HG03521 (cell line): ENCODE results near the gene FOXO1.

Source experiments
- ATAC-seq: cut with Tn5 transposase; IDR thresholded peaks from one replicate; pipeline ENCODE4 v1.9.1; 2021; ENCODE audit warnings: mild to moderate bottlenecking, moderate library complexity; ENCODE audit not compliant: unreplicated experiment

FOXO1 gene

DNA sequence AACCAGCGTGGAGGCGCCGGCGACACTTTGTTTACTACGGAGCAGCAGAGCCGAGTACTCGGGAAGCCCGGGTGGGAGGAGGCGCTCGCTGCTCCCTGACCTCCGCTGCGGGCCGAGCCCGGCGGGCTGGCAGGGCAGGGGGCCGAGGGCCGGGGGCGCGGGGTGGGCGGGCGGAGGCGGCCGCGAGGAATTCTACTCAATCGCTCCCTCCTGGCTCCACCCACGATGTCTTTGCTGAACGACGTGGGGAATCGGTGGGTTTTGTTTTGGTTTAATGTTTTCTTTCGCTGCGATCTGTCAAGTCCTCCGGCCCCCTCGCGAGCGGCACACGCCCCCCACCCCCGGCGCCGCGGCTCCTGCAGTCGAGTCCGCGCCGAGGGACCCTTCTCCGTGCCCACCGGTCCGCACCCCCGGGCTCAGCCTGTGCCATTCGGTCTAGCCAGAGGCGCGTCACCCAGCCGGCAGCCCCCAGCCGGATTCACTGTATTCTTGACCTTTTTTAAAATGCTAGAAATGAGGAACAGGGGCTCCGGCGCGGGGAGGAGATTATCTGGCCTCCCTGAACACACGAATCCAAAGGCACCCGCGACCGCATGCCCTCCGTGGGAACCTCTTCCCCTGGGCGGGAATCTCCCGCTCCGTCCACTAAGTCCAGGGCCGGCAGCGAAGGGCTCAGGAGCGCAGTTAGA is 636 bp upstream of the FOXO1 start:
- no peak for ATAC-seq

DNA sequence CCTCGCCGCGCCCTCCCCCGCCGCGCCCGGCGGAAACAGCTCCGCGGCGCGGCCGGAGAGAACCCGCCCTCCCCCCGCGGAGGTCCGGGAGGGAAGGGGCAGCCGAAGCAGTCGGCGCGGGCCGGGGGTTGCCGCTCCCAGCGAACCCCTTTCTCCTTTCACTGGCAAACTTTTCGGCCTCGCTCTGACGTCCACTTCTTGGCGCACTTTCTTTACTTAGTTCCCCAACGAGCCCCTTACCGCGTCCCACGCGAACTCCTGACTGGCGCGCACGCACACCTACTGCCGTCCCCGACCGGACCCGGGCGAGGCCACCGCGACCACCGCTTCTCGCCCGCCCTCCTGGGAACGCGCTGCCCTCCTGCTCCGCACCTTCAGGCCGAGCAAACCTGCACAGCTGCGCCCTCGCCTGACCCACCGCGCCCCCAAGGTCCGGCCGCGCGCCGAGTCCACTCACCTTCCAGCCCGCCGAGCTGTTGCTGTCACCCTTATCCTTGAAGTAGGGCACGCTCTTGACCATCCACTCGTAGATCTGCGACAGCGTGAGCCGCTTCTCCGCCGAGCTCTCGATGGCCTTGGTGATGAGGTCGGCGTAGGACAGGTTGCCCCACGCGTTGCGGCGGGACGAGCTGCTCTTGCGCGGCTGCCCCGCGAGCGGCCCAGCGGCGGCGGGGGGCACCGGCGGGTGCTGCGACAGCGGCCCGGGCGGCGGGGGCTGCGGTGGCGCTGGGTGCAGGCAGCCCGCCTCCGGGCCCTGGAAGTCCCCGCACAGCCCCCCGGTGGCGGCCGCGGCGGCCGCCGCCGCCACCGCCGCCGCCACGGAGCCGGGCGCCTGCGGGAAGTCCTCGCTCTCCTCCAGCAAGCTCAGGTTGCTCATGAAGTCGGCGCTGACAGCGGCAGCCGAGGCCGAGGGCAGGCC is 1.1 kb downstream of the FOXO1 start:
- peak; percentile 3 for ATAC-seq

DNA sequence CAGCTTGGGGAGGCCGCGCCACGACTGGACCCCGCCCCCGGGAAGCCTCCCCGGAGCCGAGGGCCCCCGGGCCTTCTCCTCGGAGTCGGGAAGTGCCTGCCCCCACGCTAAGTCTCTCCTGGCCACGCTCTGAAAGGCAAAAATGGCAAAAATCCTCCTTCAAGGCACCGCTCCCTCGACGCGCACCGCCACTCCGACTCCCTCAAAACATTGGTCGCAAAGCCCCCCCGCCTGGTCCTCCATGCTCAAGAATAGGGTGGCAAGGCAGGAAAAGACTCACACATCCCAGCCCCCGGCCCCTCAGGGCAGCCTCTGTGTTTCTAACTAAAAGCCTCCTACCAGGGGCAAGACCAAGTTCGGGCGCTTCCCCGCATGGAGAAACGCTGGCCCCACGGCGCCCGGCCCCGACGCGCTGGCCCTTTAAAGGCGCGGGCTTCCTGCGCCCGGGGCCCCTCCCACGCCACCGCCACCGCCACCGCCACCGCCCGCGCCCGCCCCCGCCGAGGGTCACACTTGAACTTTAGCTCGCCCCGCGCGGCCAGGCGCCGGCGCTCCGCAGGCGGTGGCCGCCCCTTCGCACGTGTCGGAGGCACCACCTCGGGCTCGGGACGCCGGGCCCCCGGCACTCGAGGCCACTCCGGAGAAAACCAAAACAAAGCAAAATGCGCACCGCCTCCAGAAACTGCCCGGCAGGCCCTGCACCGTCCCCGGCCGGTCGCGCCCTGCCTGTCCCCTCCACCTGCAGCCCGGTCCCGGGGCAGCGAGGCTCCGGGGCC is 1.9 kb downstream of the FOXO1 start:
- peak; percentile 25 for ATAC-seq

DNA sequence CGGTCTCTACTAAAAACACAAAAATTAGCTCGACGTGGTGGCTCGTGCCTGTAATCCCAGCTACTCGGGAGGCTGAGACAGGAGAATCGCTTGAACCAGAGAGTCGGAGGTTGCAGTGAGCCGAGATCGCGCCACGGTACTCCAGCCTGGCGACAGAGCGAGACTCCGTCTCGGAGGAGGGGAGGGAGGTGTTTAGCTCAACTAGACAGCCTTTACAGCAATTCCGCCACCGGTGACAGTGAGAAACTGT is 2.4 kb downstream of the FOXO1 start:
- peak; percentile 23 for ATAC-seq

DNA sequence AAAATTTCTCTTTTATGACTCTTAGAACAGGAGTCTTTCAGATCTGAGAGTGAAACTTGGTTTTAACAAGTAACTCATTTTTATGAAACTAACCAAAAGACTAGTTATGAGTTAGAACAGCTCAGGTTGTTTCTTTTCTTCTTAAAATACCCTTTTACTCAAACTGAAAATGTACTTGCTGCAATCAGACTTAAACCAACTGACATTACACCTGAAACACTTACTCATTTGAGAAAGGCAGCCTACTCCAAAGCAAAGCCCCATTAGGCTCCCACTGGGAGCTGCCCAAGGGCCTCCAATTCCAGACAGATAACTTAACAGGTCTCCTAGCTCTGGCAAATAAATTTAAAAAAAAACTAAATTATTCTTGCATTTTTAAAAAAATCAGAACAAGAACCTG is 3.6 kb downstream of the FOXO1 start:
- peak; percentile 11 for ATAC-seq

DNA sequence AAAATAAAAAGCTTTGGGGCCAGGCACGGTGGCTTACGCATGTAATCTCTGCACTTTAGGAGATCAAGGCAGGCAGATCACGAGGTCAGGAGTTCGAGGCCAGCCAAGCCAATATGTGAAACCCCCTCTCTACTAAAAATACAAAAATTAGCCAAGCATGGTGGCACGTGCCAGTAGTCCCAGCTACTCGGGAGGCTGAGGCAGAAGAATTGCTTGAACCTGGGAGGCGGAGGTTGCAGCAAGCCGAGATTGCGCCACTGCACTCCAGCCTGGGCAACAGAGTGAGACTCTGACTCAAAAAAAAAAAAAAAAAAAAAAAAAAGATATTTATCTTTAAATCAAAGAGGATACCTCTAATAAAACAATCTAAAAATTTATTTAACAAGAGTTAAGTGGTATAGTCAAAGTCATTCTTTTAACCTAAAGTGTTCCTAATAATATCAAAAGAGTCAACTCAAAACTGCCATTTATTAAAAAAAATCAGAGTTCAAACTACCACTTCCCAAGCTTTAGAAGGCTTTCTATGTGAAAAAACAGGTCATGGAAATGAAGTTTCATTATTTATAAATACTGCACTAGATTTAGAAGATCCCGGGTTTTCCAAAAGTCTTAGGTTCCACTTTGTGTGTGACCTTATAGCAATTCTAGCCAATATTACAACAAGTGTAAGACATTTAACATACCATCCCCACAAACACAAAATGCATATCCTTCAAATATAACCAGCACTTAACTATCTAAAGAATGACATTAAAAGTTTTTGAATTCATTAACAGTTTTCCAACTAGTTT is 4.4 kb downstream of the FOXO1 start:
- no peak for ATAC-seq

DNA sequence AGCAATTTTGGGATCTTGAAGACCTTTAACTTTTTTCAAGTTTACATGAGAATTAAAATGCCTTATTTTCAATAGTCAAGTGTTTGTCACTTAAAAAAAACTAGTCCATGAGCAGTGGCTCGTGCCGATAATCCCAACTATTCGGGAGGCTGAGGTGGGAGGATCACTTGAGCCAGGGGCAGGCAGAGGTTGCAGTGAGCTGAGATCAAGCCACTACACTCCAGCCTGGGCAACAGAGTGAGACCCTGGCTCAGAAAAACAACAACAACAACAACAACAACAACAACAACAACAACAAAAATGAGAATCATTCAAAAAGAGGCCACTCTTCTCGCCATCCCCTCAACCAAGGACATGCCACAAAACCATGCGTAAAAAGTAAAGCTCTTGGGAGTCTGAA is 5.7 kb downstream of the FOXO1 start:
- no peak for ATAC-seq

DNA sequence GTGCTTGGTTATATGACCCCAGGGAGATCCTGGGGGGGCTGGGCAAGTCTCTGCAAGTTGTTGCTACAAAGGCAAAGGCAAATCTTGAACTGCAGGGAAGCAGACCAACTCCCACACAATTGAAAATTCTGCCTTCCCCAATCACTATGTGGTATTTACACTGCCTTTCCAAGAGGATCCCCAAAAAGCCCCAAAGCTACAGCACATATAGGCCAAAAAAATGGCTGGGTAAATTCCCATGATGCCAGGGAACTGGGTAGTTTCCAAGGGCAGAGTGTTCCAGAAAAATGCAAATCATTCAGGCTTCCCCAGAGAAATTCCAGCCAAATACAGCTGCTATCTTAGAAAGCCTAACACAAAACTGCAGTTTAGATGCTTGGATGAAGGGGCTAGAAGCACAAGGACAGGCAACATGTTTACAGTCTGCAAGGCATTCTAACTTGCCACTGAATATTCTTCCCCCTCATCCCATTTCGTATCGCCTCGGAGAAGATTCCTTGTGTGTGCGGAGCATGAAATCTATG is 6.2 kb downstream of the FOXO1 start:
- no peak for ATAC-seq

DNA sequence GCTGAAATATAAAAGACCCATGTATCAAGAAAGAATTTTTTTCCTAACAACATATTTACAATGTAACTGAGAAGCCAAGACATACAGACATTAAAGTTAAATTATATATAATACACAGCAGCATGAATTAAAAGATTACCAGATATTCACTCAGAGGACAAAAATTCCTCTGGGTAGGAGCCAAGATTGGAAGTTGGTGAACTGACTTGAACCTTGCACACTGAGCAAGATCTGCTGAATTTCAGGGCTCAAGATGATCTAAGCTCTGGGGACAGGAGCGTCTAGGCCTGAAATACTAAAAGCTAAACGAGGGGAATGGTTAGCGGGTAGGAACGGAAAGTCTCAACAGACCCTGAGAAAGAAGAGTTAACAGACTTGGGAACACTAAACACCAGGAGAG is 8.5 kb downstream of the FOXO1 start:
- no peak for ATAC-seq

DNA sequence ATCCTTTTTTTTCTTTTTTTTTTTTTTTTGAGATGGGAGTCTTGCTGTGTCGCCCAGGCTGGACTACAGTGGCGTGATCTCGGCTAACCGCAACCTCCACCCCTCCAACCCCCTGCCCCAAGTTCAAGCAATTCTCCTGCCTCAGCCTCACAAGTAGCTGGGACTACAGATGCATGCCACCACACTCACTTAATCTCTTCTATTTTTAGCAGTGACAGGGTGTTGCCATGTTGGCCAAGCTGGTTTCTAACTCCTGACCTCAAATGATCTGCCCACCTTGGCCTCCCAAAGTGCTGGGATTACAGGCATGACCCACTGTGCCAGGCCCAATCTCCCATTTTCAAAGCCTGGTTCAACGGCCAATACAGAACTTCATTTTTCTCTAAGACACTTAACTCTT is 9.1 kb downstream of the FOXO1 start:
- ATAC-seq, result no peak

DNA sequence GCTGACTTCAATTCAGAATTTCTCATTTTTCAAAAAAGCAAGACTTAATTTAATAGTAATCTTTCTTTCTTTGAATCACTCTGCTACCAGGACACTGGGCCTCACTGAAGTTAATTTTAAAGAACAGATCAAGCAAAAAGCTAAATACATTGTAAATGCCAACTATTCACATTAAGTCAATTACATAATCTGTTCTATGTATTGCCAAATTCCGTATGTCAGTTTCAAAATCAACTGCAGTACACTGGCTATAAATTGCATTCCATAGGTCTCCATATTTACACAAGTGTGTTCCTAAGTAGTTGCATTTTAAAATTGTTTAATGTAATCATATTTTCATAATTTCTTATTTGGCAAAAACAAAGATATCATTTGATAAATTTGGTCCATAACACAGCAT is 10.1 kb downstream of the FOXO1 start:
- no peak for ATAC-seq

DNA sequence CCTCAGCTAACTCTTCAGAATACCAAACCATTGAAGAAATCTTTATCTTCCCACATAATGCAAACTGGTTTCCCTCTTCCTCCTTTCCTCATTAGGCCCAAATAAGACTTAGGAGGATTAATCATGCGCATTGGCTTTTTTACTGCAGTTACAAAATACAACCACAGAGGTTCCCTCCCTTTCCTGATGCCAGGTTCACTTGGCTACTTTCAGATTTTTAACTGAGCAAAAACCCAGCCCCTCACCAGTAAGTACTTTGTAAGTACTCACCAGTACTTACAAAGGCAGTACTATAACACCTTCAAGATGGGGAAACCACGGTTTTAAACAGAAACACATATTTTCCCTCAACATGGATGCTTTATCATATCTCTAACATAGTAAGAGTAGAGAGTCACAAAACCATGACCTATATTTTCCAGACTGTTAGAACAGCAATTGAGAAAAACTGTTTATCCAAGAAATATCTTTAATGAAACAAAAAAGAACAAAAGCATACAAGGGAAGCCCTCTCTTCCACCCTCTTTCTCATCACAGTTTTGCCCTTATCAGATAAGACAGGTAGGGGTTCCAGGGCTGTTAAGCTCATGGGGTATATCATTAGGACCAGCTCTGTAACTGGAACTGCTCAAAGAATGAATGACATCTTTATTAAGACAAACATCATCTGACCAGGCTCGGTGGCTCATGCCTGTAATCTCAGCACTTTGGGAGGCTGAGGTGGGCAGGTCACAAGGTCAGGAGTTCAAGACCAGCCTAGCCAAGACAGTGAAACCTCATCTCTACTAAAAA is 12.7 kb downstream of the FOXO1 start:
- no peak for ATAC-seq

DNA sequence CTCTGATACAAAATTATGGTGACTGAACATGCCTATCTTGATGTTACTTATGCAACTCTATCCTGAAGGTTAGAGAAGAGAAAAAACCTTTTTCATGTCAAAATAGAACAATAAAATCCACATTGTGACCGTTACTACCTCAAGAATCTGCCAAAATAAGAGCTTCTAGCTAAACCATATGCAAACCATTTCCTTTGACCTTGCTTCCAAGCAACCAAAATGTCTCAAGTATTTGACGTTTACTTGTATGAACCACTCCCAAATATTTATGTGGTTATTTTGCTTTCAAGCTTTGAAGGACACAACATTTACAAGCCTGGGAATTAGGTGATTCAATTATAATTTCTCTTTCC is 13.9 kb downstream of the FOXO1 start:
- peak; percentile 40 for ATAC-seq

DNA sequence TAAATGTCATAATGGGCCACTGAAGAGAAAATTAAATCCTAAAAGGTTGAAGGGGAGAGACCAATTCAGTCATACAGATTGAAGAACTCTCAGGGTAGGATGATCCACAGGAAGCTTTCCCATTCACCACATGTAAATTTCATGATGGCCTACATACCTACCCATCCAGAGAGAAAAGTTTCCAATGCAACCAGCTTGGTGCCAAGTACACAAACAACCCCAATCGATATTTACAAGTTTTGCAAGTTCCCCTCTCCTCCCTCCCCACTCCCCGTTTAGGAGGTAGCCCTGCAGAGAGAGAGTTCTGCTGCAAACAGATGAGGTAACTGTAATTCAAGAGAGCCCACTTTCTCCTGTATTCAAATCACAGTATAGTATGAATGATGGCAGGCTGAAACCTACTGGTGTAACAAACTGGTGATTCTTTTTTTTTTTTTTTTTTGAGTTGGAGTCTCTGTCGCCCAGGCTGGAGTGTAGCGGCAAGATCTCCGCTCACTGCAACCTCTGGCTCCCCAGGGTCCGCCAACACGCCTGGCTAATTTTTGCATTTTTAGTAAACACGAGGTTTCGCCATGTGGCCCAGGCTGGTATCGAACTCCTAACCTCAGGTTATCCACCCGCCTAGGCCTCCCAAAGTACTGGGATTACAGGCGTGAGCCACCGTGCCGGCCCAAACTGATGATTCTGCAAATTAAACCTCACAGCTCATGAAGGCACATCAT is 14.4 kb downstream of the FOXO1 start:
- peak; percentile 39 for ATAC-seq

DNA sequence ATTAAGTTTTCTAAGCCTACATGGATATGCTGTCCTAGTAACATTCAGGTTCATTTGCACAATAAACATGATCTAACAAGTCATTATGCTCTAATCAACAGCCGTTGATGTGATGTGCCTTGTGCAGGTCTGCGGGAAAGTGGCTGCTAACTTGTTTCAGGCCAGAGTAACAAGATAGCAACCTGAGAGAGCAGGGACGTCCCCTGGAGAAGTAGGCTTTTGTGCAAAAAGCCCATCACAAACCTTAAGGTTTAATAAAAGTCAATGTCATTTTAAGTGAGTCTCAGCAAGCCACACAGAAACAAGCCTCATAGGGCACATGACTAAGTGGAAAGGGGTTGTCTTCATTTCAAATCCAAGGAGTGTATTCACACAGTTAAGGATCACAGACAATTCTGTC is 17.6 kb downstream of the FOXO1 start:
- no peak for ATAC-seq

DNA sequence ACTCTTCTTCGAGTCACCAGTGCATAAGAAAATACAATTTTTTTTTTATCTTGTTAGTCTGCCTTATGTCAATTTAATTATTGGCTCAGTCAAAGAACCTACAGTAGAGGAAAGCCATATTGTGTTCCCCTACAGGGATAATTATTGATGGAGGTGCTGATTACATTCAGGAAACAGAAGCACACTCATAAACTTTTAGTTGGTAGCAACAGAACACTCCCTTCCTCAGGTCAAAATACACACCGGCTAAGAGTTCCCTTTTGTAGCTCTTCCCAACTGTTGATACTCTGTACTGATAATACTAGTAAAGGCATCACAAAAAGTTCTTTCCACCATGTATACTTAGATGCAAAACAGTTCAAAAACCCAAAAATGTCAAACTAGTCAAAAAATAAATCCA is 18.4 kb downstream of the FOXO1 start:
- no peak for ATAC-seq

DNA sequence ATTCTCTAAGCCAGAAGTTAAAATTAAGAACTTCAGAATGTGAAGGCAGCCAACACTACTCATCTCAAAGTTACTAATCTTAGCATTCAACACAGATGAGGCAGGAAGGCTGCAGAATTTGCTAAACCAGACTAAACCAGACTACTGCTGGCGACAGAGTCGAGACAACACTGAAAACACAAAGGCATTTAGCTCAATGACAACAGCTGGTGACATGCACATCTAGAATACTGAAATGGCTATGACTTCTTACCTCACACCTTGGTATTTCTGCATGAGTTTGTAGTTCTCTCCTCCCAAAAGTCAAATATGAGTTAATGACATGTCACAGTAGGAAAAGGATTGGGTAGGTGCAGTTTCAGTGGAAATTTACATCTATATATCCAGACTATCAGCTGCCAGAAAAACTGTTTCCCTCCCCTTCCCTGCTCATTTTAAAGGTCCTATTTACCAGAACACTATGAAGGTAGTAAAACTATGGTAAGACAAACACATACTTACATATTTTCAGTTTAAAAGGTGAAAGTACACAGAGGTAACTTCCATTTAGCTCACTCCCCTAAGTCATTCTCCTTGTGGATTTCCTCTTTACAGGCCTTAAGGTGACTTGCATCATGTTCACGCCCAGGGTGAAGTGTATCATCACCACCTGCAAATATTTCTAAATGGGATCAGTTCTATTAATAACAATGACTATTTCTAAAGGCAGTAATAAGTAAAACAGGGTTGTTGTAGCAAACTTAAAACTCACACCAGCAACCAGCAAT is 21.4 kb downstream of the FOXO1 start:
- no peak for ATAC-seq

DNA sequence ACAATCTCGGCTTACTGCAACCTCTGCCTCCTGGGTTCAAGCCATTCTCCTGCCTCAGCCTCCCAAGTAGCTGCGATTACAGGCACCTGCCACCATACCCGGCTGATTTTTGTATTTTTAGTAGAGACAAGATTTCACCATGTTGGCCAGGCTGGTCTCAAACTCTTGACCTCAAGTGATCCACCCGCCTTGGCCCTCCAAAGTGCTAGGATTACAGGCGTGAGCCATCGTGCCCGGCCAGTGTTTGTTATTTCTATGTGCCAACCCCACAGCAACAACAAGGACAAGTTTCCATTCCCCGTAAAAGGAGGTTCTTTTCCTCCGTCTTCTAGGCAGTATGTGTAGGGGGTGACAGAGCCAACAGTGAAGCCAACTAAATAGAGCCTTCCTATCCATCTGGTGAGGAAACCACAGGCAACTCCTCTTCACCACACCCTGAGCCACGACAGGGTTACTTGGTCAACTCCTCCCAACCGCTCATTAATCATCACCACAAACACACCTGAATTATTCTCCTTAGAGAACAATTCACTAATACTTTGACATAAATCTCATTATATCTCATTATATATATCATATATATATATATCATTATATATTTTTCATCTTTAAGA is 25.5 kb downstream of the FOXO1 start:
- no peak for ATAC-seq
